Activated CD4-positive, alpha-beta T cell treated with anti-CD3 and anti-CD28 coated beads, Interleukin-2, amount 50 U/mL, for 16 hours (primary cell): ENCODE measurements around the gene TMIGD3.

Experiments used
- DNase-seq: peaks from one replicate; pipeline ENCODE4 v3.0.0-alpha.2; 2020

TMIGD3 gene

GRCh38 chr1:111446546-111446945 lies 56.9 kb downstream of the TMIGD3 start:
- no peak for DNase-seq

GRCh38 chr1:111444031-111444430 lies 59.4 kb downstream of the TMIGD3 start:
- no peak for DNase-seq

DNA sequence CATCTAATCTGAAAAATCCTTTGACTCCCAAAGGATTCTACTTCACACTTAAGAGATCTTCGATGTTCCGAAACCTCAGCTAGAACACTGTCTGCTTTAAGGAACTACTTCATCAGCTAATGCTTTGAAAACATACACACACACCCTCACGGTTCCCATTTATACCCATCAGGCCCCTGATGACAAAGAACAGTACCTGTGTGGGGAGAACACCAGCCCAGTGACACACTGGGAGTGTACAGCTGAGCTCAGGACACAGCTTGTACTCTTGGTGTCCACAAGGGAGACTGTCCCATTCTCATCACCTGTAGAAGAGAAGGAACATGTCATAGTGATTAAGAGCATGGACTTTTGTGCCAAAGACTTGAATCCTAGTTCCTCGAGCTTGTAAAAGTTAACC lies 61.0 kb downstream of the TMIGD3 start:
- peak; percentile 21 for DNase-seq

- DNase-seq, result peak; percentile 57
Observed at GRCh38 chr1:111441573-111442192, 61.8 kb downstream of the TMIGD3 start.

DNA sequence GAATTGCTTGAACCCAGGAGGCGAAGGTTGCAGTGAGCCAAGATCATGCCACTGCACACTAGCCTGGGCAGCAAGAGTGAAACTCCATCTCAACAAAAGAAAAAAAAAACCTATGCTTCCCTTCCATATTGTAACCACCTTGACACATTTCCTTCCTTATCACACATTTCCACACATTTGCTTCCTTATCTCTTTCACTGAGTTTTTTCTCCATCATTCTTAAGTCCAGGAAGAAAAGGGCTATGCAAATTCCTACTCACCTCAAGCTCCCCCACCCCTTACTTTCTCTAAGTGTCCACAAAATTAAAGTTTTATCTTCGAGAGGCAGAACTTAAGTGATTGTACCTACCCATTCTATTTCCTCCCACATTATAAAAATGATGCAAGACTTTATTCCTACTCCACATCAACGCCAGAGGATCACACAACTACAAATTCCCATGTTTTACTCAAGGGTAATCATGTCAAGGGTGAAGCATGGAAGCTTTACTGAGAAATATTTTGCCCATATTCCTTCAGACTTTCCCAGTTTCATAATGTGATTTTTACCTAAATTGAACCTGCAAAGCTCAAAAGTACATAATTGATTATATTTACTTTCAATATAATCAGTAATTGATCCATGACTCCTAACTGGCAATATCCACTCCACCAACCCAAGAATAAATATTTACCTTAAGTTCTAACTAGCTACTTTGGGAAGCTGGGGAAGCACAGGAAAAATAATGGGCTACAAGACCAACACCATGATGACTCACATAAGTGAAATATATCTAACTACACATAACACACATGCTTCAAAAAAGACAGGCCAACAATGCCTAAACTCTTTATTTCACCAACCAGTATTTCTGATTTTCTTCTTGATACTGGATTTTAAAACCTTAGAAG lies 63.7 kb downstream of the TMIGD3 start:
- no peak for DNase-seq

DNA sequence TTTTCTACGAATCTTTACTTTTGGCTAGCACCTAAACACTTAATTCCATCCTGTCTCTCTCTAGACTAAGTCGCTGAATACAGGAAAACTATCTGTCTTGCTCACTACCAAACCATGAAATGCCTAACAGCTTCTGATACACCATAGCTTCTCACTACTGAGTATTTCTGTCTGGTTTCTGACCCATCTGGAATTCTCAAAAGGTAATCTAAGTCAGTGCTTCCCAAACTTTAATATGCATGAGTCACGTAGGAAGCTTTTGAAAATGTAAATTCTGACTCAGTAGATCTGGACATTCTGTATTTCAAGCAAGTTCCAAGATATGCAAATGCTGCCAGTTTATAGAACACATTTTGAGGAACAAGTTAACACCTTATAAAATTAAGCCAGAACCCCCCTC lies 66.7 kb downstream of the TMIGD3 start:
- no peak for DNase-seq
